ENCODE results near the gene BCL11A. TPM values are rescaled to one million over a fixed set of nuclear protein-coding genes. Genes with fewer than 3 reads are reported as not detected.
"Not testable (repeated sequence)": the region's sequence is repeated elsewhere in the genome, so short reads cannot be mapped to it uniquely, and the experiment has no call there.

Gene BCL11A
- total RNA-seq, 1 experiment from 2014 or later = not detected

GRCh38 chr2:60438653-60439052 is 114.8 kb downstream of the BCL11A start:
- DNase-seq (ENCODE audit: low spot score) = no peak

GRCh38 chr2:60438131-60438530 is 115.3 kb downstream of the BCL11A start:
- no peak for DNase-seq (ENCODE audit: low spot score)

- no peak for DNase-seq (ENCODE audit: low spot score)
Measured at GRCh38 chr2:60437080-60437696, 116.3 kb downstream of the BCL11A start.

- no peak for DNase-seq (ENCODE audit: low spot score)
Measured at GRCh38 chr2:60433018-60433596, 120.3 kb downstream of the BCL11A start.

GRCh38 chr2:60432035-60432601 is 121.3 kb downstream of the BCL11A start:
- no peak for DNase-seq (ENCODE audit: low spot score)

GRCh38 chr2:60429681-60430080 is 123.8 kb downstream of the BCL11A start:
- no peak for DNase-seq (ENCODE audit: low spot score)

- no peak for DNase-seq (ENCODE audit: low spot score)
Measured at GRCh38 chr2:60426880-60427279, 126.6 kb downstream of the BCL11A start.

GRCh38 chr2:60426341-60426740 is 127.1 kb downstream of the BCL11A start:
- DNase-seq (ENCODE audit: low spot score) = no peak

- no peak for DNase-seq (ENCODE audit: low spot score)
Measured at GRCh38 chr2:60424233-60424632, 129.2 kb downstream of the BCL11A start.

GRCh38 chr2:60423505-60423904 is 129.9 kb downstream of the BCL11A start:
- DNase-seq (ENCODE audit: low spot score) = no peak

- DNase-seq (ENCODE audit: low spot score) = no peak
Measured at GRCh38 chr2:60422826-60423483, 130.5 kb downstream of the BCL11A start.

- DNase-seq (ENCODE audit: low spot score) = not testable (repeated sequence)
Measured at GRCh38 chr2:60417210-60417609, 136.2 kb downstream of the BCL11A start.

GRCh38 chr2:60416221-60417008 is 137.0 kb downstream of the BCL11A start:
- DNase-seq (ENCODE audit: low spot score) = no peak

- DNase-seq (ENCODE audit: low spot score) = no peak
Measured at GRCh38 chr2:60415814-60416213, 137.6 kb downstream of the BCL11A start.

GRCh38 chr2:60414495-60415138 is 138.8 kb downstream of the BCL11A start:
- no peak for DNase-seq (ENCODE audit: low spot score)

GRCh38 chr2:60413814-60414168 is 139.7 kb downstream of the BCL11A start:
- DNase-seq (ENCODE audit: low spot score) = no peak

- DNase-seq (ENCODE audit: low spot score) = no peak
Measured at GRCh38 chr2:60413069-60413813, 140.2 kb downstream of the BCL11A start.

- no peak for DNase-seq (ENCODE audit: low spot score)
Measured at GRCh38 chr2:60412620-60413019, 140.8 kb downstream of the BCL11A start.

GRCh38 chr2:60412027-60412426 is 141.4 kb downstream of the BCL11A start:
- DNase-seq (ENCODE audit: low spot score) = no peak

GRCh38 chr2:60411295-60411694 is 142.2 kb downstream of the BCL11A start:
- no peak for DNase-seq (ENCODE audit: low spot score)

Data from HT-29 (cell line).